Measurements from ENCODE around the gene ABCA5. TPM values are rescaled to one million over a fixed set of nuclear protein-coding genes. Genes with fewer than 3 reads are reported as not detected.

ABCA5 gene
- total RNA-seq, 4 donors from 2014 or later = 32.9 to 61.6 (median 49.2) TPM

DNA sequence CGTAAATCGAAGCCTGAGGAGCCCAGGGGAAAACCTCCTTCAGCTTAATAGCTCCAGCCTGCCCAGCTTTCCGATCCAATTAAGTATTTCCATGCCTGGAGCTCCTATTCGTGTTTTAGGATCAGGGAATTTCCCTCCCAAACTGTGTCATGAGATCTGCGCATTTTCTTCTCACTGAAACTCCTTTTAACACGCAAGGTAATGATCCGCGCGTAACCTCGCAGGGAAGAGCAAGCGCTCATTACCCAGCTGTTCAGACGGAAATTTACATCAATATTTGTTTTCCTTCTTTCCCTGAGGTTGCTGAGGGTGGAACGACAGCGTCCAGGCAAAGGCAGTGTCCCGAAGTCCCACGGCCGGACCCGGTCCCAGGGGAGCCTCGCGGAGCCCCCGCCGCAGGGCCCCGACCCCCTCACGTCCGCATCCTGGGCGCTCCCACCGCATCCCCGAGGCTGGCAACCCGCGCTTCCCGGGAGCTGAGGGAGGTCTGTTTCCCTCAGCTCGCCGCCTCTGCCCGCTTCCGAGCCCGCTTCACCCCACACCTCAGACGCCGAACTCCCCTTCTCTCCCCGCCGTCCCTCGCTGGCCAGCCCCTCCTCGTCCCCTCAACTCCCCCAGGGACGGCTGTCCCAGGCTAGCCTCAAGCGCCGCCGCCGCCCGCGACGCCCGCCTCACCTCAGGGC is 415 bp downstream of the ABCA5 start:
- TF ChIP-seq, protein P1, sequence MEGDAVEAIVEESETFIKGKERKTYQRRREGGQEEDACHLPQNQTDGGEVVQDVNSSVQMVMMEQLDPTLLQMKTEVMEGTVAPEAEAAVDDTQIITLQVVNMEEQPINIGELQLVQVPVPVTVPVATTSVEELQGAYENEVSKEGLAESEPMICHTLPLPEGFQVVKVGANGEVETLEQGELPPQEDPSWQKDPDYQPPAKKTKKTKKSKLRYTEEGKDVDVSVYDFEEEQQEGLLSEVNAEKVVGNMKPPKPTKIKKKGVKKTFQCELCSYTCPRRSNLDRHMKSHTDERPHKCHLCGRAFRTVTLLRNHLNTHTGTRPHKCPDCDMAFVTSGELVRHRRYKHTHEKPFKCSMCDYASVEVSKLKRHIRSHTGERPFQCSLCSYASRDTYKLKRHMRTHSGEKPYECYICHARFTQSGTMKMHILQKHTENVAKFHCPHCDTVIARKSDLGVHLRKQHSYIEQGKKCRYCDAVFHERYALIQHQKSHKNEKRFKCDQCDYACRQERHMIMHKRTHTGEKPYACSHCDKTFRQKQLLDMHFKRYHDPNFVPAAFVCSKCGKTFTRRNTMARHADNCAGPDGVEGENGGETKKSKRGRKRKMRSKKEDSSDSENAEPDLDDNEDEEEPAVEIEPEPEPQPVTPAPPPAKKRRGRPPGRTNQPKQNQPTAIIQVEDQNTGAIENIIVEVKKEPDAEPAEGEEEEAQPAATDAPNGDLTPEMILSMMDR (IDR thresholded peaks at IDR 0.05) = no peak
- peak; percentile 24 for ATAC-seq (ENCODE audit: low FRiP score)
- no peak for DNase-seq (ENCODE audit: low spot score)

DNA sequence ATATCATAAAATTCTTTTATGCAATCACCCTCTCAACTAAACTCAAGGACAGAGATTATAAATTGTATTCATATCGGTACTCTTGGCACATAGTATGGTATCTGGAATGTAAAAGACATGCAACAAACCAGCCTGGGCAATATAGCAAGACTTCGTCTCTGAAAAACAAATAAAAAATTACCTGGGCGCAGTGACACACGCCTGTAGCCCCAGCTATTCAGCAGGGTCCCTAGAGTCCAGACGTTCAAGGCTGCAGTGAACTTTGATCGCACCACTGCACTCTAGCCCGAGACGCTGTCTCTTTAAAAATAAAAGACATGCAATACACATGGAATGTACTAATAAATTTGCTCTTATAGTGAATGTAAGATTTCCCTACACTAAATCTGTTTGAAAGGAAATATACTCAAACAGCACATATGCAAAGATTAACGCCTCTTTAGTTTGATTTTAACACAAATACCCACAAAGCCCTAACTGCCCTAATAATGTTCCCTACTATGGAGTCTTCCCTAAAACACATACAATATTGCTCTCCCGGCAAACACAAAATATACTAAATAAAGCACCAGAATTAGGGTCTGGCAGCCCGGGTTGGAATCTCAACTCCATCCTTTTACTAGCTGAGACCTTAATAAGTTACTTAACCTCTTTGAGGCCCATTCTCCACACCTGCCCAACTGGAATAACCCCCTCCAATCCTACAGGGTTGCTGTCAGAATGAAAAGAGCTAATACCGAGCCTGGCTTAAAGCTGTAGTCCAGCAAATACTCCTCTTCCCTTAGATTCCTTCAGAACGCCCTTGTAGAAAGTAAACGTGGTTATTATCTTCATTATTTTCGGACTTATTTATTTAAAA is 1.2 kb downstream of the ABCA5 start:
- DNase-seq (ENCODE audit: low spot score) = no peak
- TF ChIP-seq, protein P1 (IDR thresholded peaks at IDR 0.05) = no peak
- ATAC-seq (ENCODE audit: low FRiP score) = no peak

DNA sequence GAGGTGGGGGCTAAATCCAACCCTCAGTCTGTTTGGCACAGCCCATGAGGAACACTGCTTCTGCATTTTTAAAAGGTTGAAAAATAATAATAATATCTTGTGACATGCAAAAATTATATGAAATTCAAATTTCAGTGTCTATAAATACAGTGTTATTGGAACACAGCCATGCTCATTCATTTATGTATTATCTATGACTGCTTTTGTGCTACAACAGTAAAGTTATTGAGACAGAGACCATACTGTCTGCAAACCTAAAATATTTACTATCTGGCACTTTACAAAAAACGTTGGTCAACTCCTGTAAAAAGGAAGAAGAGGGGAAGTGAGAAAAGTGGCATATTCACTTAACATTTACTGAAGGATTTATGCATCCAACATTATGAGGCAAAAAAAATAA is 3.1 kb downstream of the ABCA5 start:
- DNase-seq (ENCODE audit: low spot score) (no peak), ATAC-seq (ENCODE audit: low FRiP score) (no peak)
- TF ChIP-seq, protein P1 (IDR thresholded peaks at IDR 0.05) = no peak

DNA sequence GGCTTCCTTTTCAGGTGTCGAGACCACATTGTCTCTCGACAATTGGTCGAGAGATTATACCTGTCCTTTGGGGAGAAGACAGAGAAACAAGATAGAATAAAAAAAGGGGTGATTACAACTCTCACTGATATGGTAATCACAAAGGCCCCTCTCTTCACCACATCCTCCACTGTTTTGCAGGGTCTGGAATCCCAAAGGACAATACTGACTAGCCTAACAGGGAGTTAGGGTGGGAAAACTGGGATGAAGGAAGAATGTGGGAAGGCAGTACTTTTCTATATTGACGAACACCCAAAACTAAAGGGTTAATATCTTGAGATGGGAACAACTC is 6.1 kb downstream of the ABCA5 start:
- TF ChIP-seq, protein P1 (IDR thresholded peaks at IDR 0.05) = no peak
- ATAC-seq (ENCODE audit: low FRiP score) (no peak), DNase-seq (ENCODE audit: low spot score) (no peak)

DNA sequence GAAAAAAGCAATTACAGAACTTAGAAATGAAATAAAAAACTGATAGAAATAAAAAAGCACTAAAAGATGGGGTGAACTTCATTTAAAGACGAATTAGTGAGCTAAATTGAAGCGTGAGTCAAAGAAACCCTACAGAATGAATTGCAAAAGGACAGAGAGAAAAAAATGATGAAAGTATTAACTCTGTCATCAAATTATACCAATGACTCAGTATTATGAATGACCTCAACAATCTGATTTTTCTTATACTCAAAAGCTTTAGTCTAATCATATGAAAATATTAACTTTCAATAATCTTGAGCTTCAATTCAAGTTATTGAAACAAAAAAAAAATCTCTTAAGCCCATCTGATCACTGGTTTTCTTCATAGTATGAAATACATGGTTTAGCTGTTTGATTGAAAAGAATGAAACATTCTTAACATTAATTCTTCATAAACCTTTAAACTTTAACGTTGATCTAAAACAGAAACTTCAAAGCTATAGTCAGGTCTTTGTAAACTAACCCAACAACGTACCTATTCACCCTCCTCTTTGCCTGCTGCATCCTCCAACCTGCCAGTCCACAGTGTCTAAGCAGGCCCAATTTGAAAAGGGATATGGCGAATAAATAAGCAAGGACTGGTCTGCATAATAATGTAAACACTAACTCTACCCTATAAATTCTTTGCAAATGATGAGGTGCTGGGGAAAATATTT is 6.6 kb downstream of the ABCA5 start:
- ATAC-seq (ENCODE audit: low FRiP score) = no peak
- TF ChIP-seq, protein P1 (IDR thresholded peaks at IDR 0.05) = no peak
- no peak for DNase-seq (ENCODE audit: low spot score)

DNA sequence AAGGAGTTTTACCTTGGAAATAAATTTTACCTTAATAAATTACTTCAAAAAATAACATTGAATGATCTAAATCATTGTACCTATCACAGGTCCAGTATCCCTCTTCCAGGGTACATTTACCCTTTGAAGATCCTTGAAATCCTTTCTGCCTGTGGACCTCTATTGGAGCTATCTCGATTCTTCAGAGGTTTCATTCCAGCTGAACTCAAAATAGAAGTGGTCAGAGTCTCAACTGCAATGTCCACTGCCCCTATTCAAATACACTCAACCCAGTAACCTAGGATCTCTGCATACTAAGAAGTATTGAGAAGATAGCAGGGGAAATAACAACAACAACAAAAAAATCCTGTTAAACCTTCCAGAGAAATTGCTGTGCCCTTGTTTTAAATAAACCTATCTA is 9.3 kb downstream of the ABCA5 start:
- ATAC-seq (ENCODE audit: low FRiP score) (no peak), DNase-seq (ENCODE audit: low spot score) (no peak)
- TF ChIP-seq, protein P1 (IDR thresholded peaks at IDR 0.05) = no peak
